Activated gamma-delta T cell treated with Interleukin-2 at 50 U/mL for 16 hours (primary cell): ENCODE measurements around the gene MYBPH.

Experiments used
- DNase-seq: peaks from one replicate; pipeline ENCODE4 v3.0.0-alpha.2; 2020

The MYBPH gene

GRCh38 chr1:203165101-203165799 is 10.4 kb downstream of the MYBPH start:
- no peak for DNase-seq

DNA sequence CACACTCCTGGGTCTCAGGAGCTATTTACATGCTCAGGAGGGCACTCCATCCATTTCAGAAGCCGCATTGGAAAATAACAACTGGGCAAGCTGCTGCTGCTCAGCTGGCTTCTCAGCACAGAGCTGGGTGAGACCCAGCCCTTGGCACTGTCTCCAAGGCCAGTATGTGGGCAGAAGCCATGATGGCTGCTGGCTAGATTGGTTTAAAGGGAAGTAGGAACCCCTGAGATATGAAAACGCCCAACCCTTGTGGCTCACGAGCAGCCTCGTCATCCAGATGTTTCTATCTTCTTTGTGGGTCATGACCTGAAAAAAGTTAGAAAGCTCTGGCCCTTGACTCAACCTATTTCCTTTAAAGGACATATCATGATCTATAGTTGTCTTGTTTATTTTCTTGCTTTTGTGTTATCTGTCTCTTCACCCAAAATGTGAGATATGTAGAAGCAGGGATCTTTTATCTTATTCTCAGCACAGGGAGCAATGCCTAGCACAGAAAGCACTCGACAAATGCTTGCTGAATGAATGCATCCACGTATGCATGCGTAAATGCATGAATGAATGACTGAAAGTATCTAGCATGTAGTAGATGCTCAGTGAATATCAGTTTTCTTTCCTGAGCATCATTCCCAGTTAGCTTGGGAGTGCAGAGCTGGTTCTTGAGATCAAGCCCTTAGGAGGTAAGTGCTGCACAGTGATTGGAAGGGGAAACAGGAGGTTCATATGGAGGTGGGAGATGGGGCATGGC is 11.6 kb downstream of the MYBPH start:
- no peak for DNase-seq

DNA sequence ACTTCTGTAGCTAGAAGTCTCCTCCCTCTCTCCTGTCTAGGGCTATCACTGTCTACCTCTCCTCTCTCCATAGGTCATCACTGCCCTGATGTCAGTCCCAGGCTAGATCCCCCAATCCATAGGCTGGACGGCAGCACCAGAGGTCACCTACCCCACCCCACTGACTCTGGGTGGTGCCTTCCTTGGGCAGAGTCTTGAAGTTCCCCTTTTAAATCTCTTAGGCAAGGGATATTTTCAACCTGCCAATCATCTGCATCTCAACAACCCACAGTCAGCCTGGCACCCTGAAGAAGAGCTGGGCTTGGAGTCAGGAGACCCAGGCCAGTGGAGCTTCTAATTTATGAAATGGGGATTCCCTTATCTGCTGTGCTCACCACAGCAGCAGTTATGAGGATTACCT is 13.2 kb downstream of the MYBPH start:
- no peak for DNase-seq

DNA sequence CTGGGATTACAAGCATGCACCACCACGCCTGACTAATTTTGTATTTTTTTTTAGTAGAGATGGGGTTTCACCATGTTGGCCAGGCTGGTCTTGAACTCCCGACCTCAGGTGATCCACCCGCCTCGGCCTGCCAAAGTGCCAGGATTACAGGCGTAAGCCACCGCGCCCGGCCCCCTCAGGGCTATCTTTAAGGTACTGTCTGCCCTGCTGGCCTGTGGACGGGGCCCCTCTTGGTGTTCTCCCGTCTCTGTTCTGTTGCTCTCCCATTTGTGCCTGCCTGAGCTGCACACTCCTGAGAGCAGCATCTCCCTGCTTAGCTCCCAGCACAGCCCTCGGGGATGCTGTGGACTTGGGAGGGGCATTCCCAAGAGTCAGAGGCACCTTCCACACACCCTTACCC is 13.9 kb downstream of the MYBPH start:
- no peak for DNase-seq

- DNase-seq, result no peak
Observed at GRCh38 chr1:203161175-203161574, 14.5 kb downstream of the MYBPH start.

DNA sequence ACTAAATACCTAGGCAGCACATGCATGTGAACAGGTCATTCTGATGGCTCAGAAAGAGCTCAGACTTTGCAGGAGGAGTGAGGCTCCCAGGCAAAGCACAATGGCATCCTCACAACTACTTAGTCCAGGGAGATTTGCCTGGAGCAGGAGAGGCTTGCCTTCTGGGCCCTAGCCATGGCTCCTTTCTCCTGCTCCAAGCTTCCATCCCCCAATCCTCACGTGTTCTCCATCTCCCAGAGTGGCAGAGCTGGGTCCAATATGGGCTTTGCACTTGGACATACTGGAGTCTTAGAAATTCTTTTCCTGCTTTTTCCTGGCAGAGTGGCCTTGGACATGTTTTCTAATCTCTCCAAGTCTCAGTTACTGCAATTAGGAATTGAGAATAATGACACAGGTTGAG is 15.8 kb downstream of the MYBPH start:
- no peak for DNase-seq

DNA sequence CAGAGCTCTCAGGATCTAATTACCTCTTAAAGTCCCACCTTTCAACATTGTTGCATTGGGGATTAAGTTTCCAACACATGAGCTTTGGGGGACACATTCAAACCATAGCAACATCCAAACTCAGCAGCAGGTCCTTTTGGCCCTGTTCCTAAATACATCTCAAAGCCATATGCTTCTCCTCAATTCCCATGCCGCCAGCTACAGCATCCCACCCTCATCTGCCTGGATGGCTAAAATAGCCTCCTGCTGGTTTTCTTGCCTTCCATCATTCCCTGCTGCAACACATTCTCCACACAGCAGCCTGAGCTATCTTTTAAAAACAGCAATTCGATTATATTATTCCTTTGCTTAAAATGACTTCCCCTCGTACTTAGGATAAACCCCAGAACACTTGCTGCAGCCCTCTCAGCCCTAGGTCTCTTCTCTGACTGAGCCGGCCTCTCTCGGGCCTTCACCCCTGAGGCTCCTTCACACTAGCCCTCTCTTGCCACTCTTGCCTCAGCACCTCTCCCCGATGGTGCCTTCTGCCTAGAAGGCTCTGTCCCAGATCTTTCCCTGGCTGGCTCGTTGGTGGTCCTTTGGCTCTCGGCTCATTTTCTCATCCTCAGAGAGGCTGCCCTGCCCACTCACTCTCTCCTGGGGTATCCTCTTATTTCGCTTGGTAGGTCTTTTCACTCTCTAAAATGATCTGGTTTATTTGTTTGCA is 16.5 kb downstream of the MYBPH start:
- DNase-seq, result no peak

DNA sequence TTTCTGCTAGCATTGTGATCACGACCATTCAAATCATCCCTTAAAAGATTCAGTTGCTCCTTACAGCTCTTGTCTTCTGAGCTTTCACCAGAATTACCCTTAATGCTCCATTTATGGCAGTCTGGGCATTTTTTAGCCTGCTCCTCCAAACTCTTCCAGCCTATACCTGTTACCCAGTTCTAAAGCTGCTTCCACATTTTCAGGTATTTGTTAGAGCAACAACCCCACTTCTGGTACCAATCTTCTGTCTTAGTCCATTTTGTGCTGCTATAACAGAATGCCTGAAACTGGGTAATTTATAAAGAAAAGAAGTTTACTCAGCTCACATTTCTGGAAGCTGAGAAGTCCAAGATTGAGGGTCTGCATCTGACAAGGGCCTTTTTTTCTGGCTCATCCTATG is 17.2 kb downstream of the MYBPH start:
- DNase-seq, result no peak

DNA sequence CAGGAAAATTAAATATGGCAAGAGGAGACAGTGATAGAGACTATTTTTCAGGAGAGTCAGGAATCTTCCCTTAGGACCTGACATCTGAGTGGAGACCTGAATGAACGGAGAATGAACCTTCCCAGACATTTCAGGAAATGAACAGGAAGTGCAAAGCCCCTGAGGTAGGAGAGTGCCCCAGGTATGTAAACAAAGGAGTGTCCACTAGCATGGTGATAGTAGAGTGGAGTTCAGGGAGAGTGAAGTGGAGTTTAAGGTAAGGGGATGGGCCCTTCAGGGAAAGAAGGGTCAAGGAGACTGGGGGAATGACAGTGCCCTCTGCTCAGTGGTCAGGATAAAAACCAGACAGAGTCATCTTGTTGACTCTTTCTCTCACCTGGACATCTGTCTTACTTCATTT is 19.3 kb downstream of the MYBPH start:
- DNase-seq, result no peak

- no peak for DNase-seq
Observed at GRCh38 chr1:203153989-203154821, 21.4 kb downstream of the MYBPH start.

DNA sequence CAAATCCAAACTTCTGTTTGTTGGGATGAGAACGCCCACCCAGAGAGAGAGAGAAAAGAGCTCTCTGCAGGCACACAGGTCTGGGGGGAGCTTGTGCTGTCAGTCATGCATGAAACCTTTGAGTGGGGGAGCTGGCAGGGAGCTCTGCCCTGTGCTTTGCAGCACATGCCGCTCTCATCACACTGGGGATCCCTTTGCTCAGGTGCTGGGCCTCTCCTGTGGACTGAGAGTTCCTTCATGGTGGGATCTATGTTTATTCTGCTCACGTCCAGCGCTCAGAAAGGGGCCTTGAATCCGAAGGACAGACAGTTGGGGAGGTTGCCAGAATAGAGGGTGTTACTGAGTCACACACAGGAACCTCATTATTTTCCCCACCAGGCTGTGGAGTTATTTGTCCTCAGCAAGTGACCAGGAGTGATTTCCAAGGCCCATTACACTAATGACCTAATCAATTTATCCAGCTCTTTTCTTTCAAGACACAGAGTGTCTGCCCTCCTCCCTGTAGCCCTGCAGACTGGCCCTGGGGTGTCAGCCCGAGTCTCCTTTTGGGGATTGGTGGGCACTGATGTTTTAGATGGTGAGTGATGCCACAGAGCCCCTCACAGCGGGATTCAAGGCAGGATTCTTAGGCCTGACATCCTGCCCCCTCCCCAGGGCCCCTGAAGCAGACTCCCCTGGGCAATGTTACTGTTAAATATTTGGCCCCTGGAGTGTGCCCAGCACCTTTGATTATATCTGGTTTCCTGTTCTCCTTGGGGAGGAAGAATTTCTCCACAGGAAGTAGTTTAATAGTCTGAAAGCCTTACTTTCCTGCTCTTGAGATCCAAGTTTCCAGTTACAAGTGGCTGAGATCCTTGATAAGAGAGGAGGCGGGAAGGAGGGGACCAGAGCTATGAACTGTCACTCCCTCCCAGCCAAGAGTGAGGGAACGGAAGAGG is 22.3 kb downstream of the MYBPH start:
- no peak for DNase-seq

- DNase-seq, result no peak
Observed at GRCh38 chr1:203152158-203153034, 23.2 kb downstream of the MYBPH start.

DNA sequence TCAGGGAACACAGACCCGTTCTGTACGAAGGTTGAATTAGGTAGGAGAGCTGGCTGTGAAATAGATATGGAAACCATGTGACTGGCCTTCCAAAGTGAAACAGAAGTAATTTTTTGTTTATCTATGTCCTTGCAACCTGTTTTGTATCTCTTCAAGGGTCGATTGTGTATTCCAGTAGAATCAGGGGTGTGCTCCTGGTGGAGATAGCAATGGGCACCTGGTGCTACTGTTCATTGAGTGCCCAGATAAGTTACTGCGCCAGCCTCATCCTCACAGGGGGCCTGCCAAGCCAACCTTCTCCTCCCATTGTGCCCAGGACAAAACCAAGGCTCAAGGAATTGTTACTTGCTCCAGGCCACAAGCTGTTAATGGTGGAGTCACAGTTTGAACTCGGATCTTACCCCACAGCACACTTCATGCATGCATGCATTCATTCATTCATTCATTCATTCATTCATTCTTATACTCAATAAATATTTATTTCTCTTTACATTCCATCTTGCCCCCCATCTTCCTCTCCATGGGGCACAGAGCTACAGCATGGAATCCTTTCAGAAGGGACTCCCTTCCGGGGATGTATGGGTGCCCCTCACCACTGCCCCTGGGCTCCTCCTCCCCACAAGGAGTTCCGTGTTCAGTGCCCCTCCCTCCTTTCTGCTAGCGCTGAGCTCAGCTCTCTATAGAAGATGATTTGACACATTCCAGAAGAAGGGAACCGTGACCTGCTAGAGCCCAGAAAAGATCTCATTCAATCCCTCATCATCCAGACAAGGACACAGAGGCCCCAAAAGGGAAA is 24.1 kb downstream of the MYBPH start:
- no peak for DNase-seq

- DNase-seq, result no peak
Observed at GRCh38 chr1:203150511-203151297, 24.9 kb downstream of the MYBPH start.

DNA sequence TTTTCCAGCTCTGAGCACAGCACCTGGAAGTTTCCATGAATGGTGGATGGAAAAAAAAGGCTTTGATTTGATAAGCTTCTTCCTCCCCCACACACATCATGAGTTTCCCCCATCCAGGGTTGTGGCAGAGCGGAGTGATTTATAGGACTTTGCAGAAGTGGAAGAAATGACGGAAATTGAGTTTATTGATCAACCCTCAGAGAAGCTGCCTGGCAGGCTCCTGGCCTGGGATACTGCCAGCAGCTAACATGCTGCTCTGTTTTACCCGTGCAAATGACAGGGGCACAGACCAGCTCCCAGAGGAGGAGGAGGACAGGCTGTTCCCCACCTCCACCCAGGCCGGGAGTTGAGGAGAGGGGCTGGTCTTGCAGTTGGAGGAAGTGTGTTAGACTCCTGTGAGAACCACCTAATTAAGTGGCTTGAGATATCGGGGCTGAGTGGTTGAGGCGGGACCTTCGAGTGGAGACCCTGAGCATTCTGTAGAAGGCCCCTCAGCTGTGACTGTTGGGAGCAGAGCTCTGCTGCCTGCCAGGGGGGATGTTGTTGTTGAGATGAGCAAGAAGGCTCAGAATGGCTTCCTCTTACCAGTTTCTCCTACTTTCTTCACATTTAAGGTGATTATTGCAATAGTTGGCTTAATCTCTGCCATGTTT is 26.3 kb downstream of the MYBPH start:
- DNase-seq, result no peak

GRCh38 chr1:203148579-203148978 is 27.0 kb downstream of the MYBPH start:
- no peak for DNase-seq

GRCh38 chr1:203148127-203148526 is 27.5 kb downstream of the MYBPH start:
- no peak for DNase-seq

- DNase-seq, result no peak
Observed at GRCh38 chr1:203147376-203147775, 28.2 kb downstream of the MYBPH start.

DNA sequence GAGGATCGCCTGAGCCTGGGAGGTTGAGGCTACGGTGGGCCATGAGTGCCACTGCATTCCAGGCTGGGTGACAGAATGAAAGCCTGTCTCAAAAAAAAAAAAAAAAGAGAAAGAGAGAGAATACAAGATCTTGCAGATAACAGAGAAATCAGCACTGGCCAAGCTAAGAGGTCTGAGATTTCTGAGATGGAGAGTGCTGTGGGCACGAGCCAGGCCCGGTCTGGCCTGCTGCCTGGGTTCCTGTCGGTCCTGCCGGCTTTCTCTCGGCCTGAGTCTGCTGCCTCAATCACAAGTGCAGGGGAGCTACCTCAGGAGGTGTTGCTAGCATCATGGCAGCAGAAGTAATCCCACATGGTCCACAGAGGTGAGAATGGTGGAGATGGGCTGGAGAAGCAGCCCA is 29.1 kb downstream of the MYBPH start:
- DNase-seq, result no peak
